ENCODE measurements around the gene FUT2.

GRCh38 chr19:48674921-48675824, 20.6 kb upstream of the FUT2 start:
- no peak for TF ChIP-seq REST (IDR thresholded peaks at IDR 0.05; ENCODE audit: insufficient read depth in 1 of 2, low read depth in 2 of 2, low read length in 2 of 2)
- no peak for TF ChIP-seq TAF1 (IDR thresholded peaks at IDR 0.05; ENCODE audit: borderline replicate concordance, insufficient read depth, low read length)
- no peak for TF ChIP-seq SIN3A (IDR thresholded peaks at IDR 0.05; ENCODE audit: borderline replicate concordance, insufficient read depth, low read length)
- 0 out of 2 replicates have a peak, but pooled peaks have one; percentile 23 for TF ChIP-seq POLR2AphosphoS5 (IDR thresholded peaks at IDR 0.05; ENCODE audit: low read depth, low read length)
